Renal pelvis (tissue), 4 donors: ENCODE data around the gene GRAP. TPM values are rescaled to one million over a fixed set of nuclear protein-coding genes. Genes with fewer than 3 reads are reported as not detected.

Experiments used
- DNase-seq: peaks from one replicate; pipeline ENCODE4 v3.0.0-alpha.2; 2013
- polyA plus RNA-seq, 3 donors: library from polyadenylated mRNA; unstranded; fragments of 120-200 nt; gene quantifications; one replicate each; pipeline ENCODE4 v1.2.1, GENCODE V29; 2013; ENCODE audit not compliant: insufficient read length in 3 of 3

The GRAP gene
- polyA plus RNA-seq, 3 donors: 4.6 to 7.7 (median 6.5) TPM

- DNase-seq: peak; percentile 40
Measured at GRCh38 chr17:19004421-19005136, 42.2 kb downstream of the GRAP start, which contains the start of gene FAM83G. FAM83G (minus strand) TSS chr17:19004764; CDS start chr17:19004041, 723 bp downstream.

- peak; percentile 38 for DNase-seq
Measured at GRCh38 chr17:19003543-19004420, 43.0 kb downstream of the GRAP start.

GRCh38 chr17:19002805-19003542 lies 43.8 kb downstream of the GRAP start:
- no peak for DNase-seq

GRCh38 chr17:19001907-19002590 lies 44.7 kb downstream of the GRAP start:
- no peak for DNase-seq

- DNase-seq: no peak
Measured at GRCh38 chr17:19000531-19001325, 46.0 kb downstream of the GRAP start.

GRCh38 chr17:18999911-19000310 lies 46.8 kb downstream of the GRAP start:
- DNase-seq: no peak

GRCh38 chr17:18999394-18999793 lies 47.4 kb downstream of the GRAP start:
- no peak for DNase-seq

GRCh38 chr17:18997650-18998196 lies 49.0 kb downstream of the GRAP start:
- no peak for DNase-seq

GRCh38 chr17:18996458-18996857 lies 50.3 kb downstream of the GRAP start:
- DNase-seq: no peak

GRCh38 chr17:18995220-18995619 lies 51.5 kb downstream of the GRAP start:
- DNase-seq: no peak

- DNase-seq: peak; percentile 52
Measured at GRCh38 chr17:18994631-18995030, 52.1 kb downstream of the GRAP start.

- DNase-seq: peak; percentile 67
Measured at GRCh38 chr17:18993905-18994526, 52.7 kb downstream of the GRAP start.

- DNase-seq: no peak
Measured at GRCh38 chr17:18992454-18993130, 54.2 kb downstream of the GRAP start.

- no peak for DNase-seq
Measured at GRCh38 chr17:18991531-18992315, 55.0 kb downstream of the GRAP start.

GRCh38 chr17:18990331-18990730 lies 56.4 kb downstream of the GRAP start:
- no peak for DNase-seq

- DNase-seq: no peak
Measured at GRCh38 chr17:18988546-18989173, 58.1 kb downstream of the GRAP start.

- DNase-seq: no peak
Measured at GRCh38 chr17:18987862-18988545, 58.8 kb downstream of the GRAP start.
